DMS153 (cell line): ENCODE data around the gene GTPBP1.

ENCODE experiments used
- DNase-seq: peaks from one replicate; lab custom pipeline; 2025; lab: John Stamatoyannopoulos, UW

The GTPBP1 gene

GRCh38 chr22:38727123-38727522 lies 21.4 kb downstream of the GTPBP1 start:
- DNase-seq = no peak

- DNase-seq = no peak
Observed at GRCh38 chr22:38727530-38728451, 22.0 kb downstream of the GTPBP1 start.

- DNase-seq = no peak
Observed at GRCh38 chr22:38728871-38729796, 23.4 kb downstream of the GTPBP1 start.

- DNase-seq = no peak
Observed at GRCh38 chr22:38729946-38730345, 24.2 kb downstream of the GTPBP1 start.

GRCh38 chr22:38730411-38730871 lies 24.7 kb downstream of the GTPBP1 start:
- no peak for DNase-seq

GRCh38 chr22:38731703-38732161 lies 26.0 kb downstream of the GTPBP1 start:
- no peak for DNase-seq

- no peak for DNase-seq
Observed at GRCh38 chr22:38732251-38732815, 26.6 kb downstream of the GTPBP1 start.

GRCh38 chr22:38733329-38733723 lies 27.6 kb downstream of the GTPBP1 start:
- DNase-seq = no peak

- DNase-seq = peak; percentile 44
Observed at GRCh38 chr22:38733724-38734381, 28.1 kb downstream of the GTPBP1 start.

- DNase-seq = no peak
Observed at GRCh38 chr22:38734421-38735100, 28.8 kb downstream of the GTPBP1 start.

GRCh38 chr22:38735126-38735464 lies 29.4 kb downstream of the GTPBP1 start:
- no peak for DNase-seq

- no peak for DNase-seq
Observed at GRCh38 chr22:38735465-38736256, 29.9 kb downstream of the GTPBP1 start.

GRCh38 chr22:38736257-38736570 lies 30.5 kb downstream of the GTPBP1 start:
- no peak for DNase-seq

GRCh38 chr22:38737302-38738060 lies 31.7 kb downstream of the GTPBP1 start:
- DNase-seq = no peak

GRCh38 chr22:38738475-38739070 lies 32.8 kb downstream of the GTPBP1 start:
- no peak for DNase-seq

- no peak for DNase-seq
Observed at GRCh38 chr22:38739300-38740055, 33.7 kb downstream of the GTPBP1 start.

- no peak for DNase-seq
Observed at GRCh38 chr22:38740116-38740723, 34.5 kb downstream of the GTPBP1 start.

- no peak for DNase-seq
Observed at GRCh38 chr22:38740754-38741153, 35.0 kb downstream of the GTPBP1 start.
